ENCODE measurements around the gene MAZ.
"Not testable (repeated sequence)": the region's sequence is repeated elsewhere in the genome, so short reads cannot be mapped to it uniquely, and the experiment has no call there.

Gene MAZ

GRCh38 chr16:29825145-29826044 is 19.1 kb downstream of the MAZ start:
- DNase-seq = no peak

GRCh38 chr16:29826342-29826695 is 20.0 kb downstream of the MAZ start:
- DNase-seq = no peak

- DNase-seq = no peak
Measured at GRCh38 chr16:29830774-29831173, 24.4 kb downstream of the MAZ start.

GRCh38 chr16:29831490-29831889 is 25.2 kb downstream of the MAZ start:
- no peak for DNase-seq

GRCh38 chr16:29833219-29833618 is 26.9 kb downstream of the MAZ start:
- not testable (repeated sequence) for DNase-seq

- DNase-seq = no peak
Measured at GRCh38 chr16:29834079-29834478, 27.8 kb downstream of the MAZ start.

- DNase-seq = no peak
Measured at GRCh38 chr16:29835926-29836325, 29.6 kb downstream of the MAZ start.

GRCh38 chr16:29836623-29837022 is 30.3 kb downstream of the MAZ start:
- no peak for DNase-seq

GRCh38 chr16:29837841-29838240 is 31.5 kb downstream of the MAZ start:
- no peak for DNase-seq

GRCh38 chr16:29839822-29840221 is 33.5 kb downstream of the MAZ start:
- DNase-seq = no peak

GRCh38 chr16:29840240-29840639 is 33.9 kb downstream of the MAZ start:
- DNase-seq = no peak

- DNase-seq = no peak
Measured at GRCh38 chr16:29841631-29842030, 35.3 kb downstream of the MAZ start.

GRCh38 chr16:29842732-29843346 is 36.5 kb downstream of the MAZ start:
- no peak for DNase-seq

GRCh38 chr16:29843931-29844330 is 37.6 kb downstream of the MAZ start:
- no peak for DNase-seq

- no peak for DNase-seq
Measured at GRCh38 chr16:29844575-29845331, 38.4 kb downstream of the MAZ start.

GRCh38 chr16:29845656-29846055 is 39.3 kb downstream of the MAZ start:
- DNase-seq = no peak

- DNase-seq = peak; percentile 47
Measured at GRCh38 chr16:29848420-29849297, 42.3 kb downstream of the MAZ start.

- DNase-seq = no peak
Measured at GRCh38 chr16:29849505-29849904, 43.2 kb downstream of the MAZ start.

- DNase-seq = no peak
Measured at GRCh38 chr16:29850998-29851397, 44.7 kb downstream of the MAZ start.

GRCh38 chr16:29852654-29853053 is 46.3 kb downstream of the MAZ start:
- no peak for DNase-seq

GRCh38 chr16:29854520-29855100 is 48.3 kb downstream of the MAZ start:
- no peak for DNase-seq

GRCh38 chr16:29857133-29857760 is 50.9 kb downstream of the MAZ start:
- DNase-seq = no peak

Measured in GDM1 (cell line).